Upper lobe of left lung (tissue), 6 donors: Measurements from ENCODE around the gene TMEM37. TPM values are rescaled to one million over a fixed set of nuclear protein-coding genes. Genes with fewer than 3 reads are reported as not detected.

Experiments used
- ATAC-seq, 2 donors: fragments of 200-7000 bp; cut with Tn5 transposase; one replicate each; pipeline ENCODE4 v1.9.1; 2022; ENCODE audit warnings: mild to moderate bottlenecking in 2 of 2, moderate library complexity in 2 of 2; ENCODE audit not compliant: low FRiP score in 2 of 2
- DNase-seq, 2 donors: peaks; one replicate each; pipeline ENCODE4 v3.0.0-alpha.2; 2019 to 2020
- H3K27ac ChIP-seq, 4 donors: fragments of 200-600 bp; sonication (generic); one replicate each; pipeline ENCODE4 v1.5.1; 2016 to 2019
- H3K27me3 ChIP-seq, 4 donors: fragments of 200-600 bp; sonication (generic); one replicate each; pipeline ENCODE4 v1.5.1; 2017 to 2019
- H3K36me3 ChIP-seq, 4 donors: fragments of 200-600 bp; sonication (generic); one replicate each; pipeline ENCODE4 v1.5.1; 2016 to 2019
- H3K4me1 ChIP-seq, 4 donors: fragments of 200-600 bp; sonication (generic); one replicate each; pipeline ENCODE4 v1.5.1; 2018 to 2019
- H3K4me3 ChIP-seq, 4 donors: fragments of 200-600 bp; sonication (generic); one replicate each; pipeline ENCODE4 v1.5.1; 2017 to 2019; ENCODE audit warnings: mild to moderate bottlenecking in 2 of 4, moderate library complexity in 1 of 4
- H3K9me3 ChIP-seq, 4 donors: fragments of 200-600 bp; sonication (generic); one replicate each; pipeline ENCODE4 v1.5.1; 2018 to 2019
- CTCF ChIP-seq, 6 experiments: fragments of 450-650 bp in 4 of 6; fragments of 200-600 bp in 2 of 6; sonication (generic) in 2 of 6; IDR thresholded peaks; one replicate each; pipeline ENCODE4 v1.5.1; 2016 to 2019; ENCODE audit warnings: antibody characterized with exemption in 6 of 6
- EP300 ChIP-seq, 4 donors: sonication (generic); formaldehyde crosslinking; IDR thresholded peaks; one replicate each; pipeline ENCODE4 v1.5.1; 2017; ENCODE audit warnings: antibody characterized with exemption in 4 of 4, control low read depth in 2 of 4
- POLR2A ChIP-seq, 4 donors: fragments of 450-650 bp; IDR thresholded peaks; one replicate each; pipeline ENCODE4 v1.5.1; 2016 to 2017; ENCODE audit warnings: antibody characterized with exemption in 4 of 4, mild to moderate bottlenecking in 2 of 4
- POLR2AphosphoS5 ChIP-seq, 2 donors: sonication (generic); formaldehyde crosslinking; IDR thresholded peaks; one replicate each; pipeline ENCODE4 v1.5.1; 2017; ENCODE audit warnings: antibody characterized with exemption in 2 of 2
- WGBS, 2 donors: methylation state at CpG; one replicate each; pipeline ENCODE4 v1.1.5; 2017 to 2018; 5-methylcytosine and 5-hydroxymethylcytosine counted together
- total RNA-seq, 6 donors: library from RNA; depleted of rRNA in 4 of 6; stranded (reverse); fragments of >200 nt in 4 of 6; gene quantifications; one replicate each; pipeline versions ENCODE4 v1.1.0 to v1.2.1, GENCODE V29; 2016 to 2021
- donor health status: DM: no; HTN: no; CAD: no; lungs with moderate emphysema.
- donor health status: DM: no; HTN: yes; CAD: no; lungs with severe emphysema.

TMEM37 gene
- total RNA-seq, 6 donors from 2014 or later = 9.3 to 28.5 (median 14.5) TPM

- no peak for ATAC-seq
- H3K27me3 ChIP-seq = no peaks in the 10 kb centered on the region
- H3K4me1 ChIP-seq = peaks cover 6 to 27% (median 14%) of the 10 kb centered on the region in 4 donors
- 80 to 83% methylated on average over 9 to 15 of the region's 15 CpGs for WGBS, 2 donors
- TF ChIP-seq POLR2A (IDR thresholded peaks at IDR 0.05) = no peak
- no peak for TF ChIP-seq POLR2AphosphoS5 (IDR thresholded peaks at IDR 0.05)
- TF ChIP-seq EP300 (IDR thresholded peaks at IDR 0.05) = no peak
- TF ChIP-seq CTCF (IDR thresholded peaks at IDR 0.05) = no peak
- no peak overlapping the region for H3K4me3 ChIP-seq
- no peak for DNase-seq
- H3K27ac ChIP-seq = peak overlapping the region in 2 of 4 donors; percentile 35 to 53
- peaks cover 0 to 15% (median 5%) of the 10 kb centered on the region in 4 donors for H3K36me3 ChIP-seq
- no peaks in the 10 kb centered on the region for H3K9me3 ChIP-seq
Observed at GRCh38 chr2:119439574-119440500, 8.2 kb downstream of the TMEM37 start.

- Histone ChIP-seq H3K27ac (peak overlapping the region in 2 of 4 donors; percentile 35 to 53), H3K4me1 (peaks cover 2 to 21% (median 8%) of the 10 kb centered on the region in 4 donors), H3K4me3 (no peak overlapping the region), H3K27me3 (no peaks in the 10 kb centered on the region), H3K36me3 (peaks cover 0 to 15% (median 5%) of the 10 kb centered on the region in 4 donors), H3K9me3 (no peaks in the 10 kb centered on the region)
- TF ChIP-seq EP300 (IDR thresholded peaks at IDR 0.05) (no peak), POLR2AphosphoS5 (IDR thresholded peaks at IDR 0.05) (no peak), CTCF (IDR thresholded peaks at IDR 0.05) (no peak), POLR2A (IDR thresholded peaks at IDR 0.05) (no peak)
- no peak for DNase-seq
- ATAC-seq = no peak
- WGBS, 2 donors = 13 to 50% methylated on average over 1 of the region's 1 CpG
Observed at GRCh38 chr2:119440501-119440870, 8.8 kb downstream of the TMEM37 start.

GRCh38 chr2:119440873-119441272 is 9.2 kb downstream of the TMEM37 start:
- Histone ChIP-seq H3K27ac (peak overlapping the region in 1 of 4 donors; percentile 53), H3K4me1 (peaks cover 0 to 17% (median 5%) of the 10 kb centered on the region in 4 donors), H3K27me3 (no peaks in the 10 kb centered on the region), H3K4me3 (no peak overlapping the region), H3K9me3 (no peaks in the 10 kb centered on the region), H3K36me3 (peaks cover 0 to 15% (median 5%) of the 10 kb centered on the region in 4 donors)
- DNase-seq = no peak
- TF ChIP-seq CTCF (IDR thresholded peaks at IDR 0.05) (no peak), POLR2AphosphoS5 (IDR thresholded peaks at IDR 0.05) (no peak), POLR2A (IDR thresholded peaks at IDR 0.05) (no peak), EP300 (IDR thresholded peaks at IDR 0.05) (no peak)
- ATAC-seq = no peak
- WGBS, 2 donors = 84 to 86% methylated on average over 2 to 4 of the region's 4 CpGs

GRCh38 chr2:119441376-119442225 is 9.9 kb downstream of the TMEM37 start:
- no peaks in the 10 kb centered on the region for H3K27me3 ChIP-seq
- no peak overlapping the region for H3K4me3 ChIP-seq
- WGBS, 2 donors = 74 to 83% methylated on average over 4 to 8 of the region's 8 CpGs
- ATAC-seq (peak in 1 of 2 donors; percentile 4), DNase-seq (no peak)
- H3K36me3 ChIP-seq = peaks cover 0 to 15% (median 5%) of the 10 kb centered on the region in 4 donors
- peaks cover 0 to 10% (median 3%) of the 10 kb centered on the region in 4 donors for H3K4me1 ChIP-seq
- H3K9me3 ChIP-seq = no peaks in the 10 kb centered on the region
- TF ChIP-seq CTCF (IDR thresholded peaks at IDR 0.05) = no peak
- no peak for TF ChIP-seq POLR2A (IDR thresholded peaks at IDR 0.05)
- no peak for TF ChIP-seq EP300 (IDR thresholded peaks at IDR 0.05)
- no peak for TF ChIP-seq POLR2AphosphoS5 (IDR thresholded peaks at IDR 0.05)
- H3K27ac ChIP-seq = peak overlapping the region in 2 of 4 donors; percentile 46 to 53
